Activated T-cell treated with anti-CD3 and anti-CD28 coated beads, Interleukin-2, amount 50 U/mL, for 1 hour (primary cell): ENCODE results near the gene NSF.
"Not testable (repeated sequence)": the region's sequence is repeated elsewhere in the genome, so short reads cannot be mapped to it uniquely, and the experiment has no call there.

Source experiments
- DNase-seq: peaks from one replicate; pipeline ENCODE4 v3.0.0-alpha.2; 2020

Gene NSF

GRCh38 chr17:46722662-46723285 lies 132.3 kb downstream of the NSF start:
- DNase-seq: no peak

- DNase-seq: no peak
These were observed 135.7 kb downstream of the NSF start for GRCh38 chr17:46726206-46726605.

- no peak for DNase-seq
These were observed 137.3 kb downstream of the NSF start for GRCh38 chr17:46727572-46728348.

GRCh38 chr17:46730026-46730425 lies 139.6 kb downstream of the NSF start:
- no peak for DNase-seq

- no peak for DNase-seq
These were observed 140.2 kb downstream of the NSF start for GRCh38 chr17:46730679-46731078.

GRCh38 chr17:46732160-46732559 lies 141.7 kb downstream of the NSF start:
- no peak for DNase-seq

GRCh38 chr17:46732754-46733398 lies 142.4 kb downstream of the NSF start:
- DNase-seq: no peak

GRCh38 chr17:46733837-46734475 lies 143.5 kb downstream of the NSF start:
- DNase-seq: no peak

GRCh38 chr17:46736100-46736499 lies 145.6 kb downstream of the NSF start:
- no peak for DNase-seq

- no peak for DNase-seq
These were observed 146.9 kb downstream of the NSF start for GRCh38 chr17:46737326-46737725.

GRCh38 chr17:46738544-46738943 lies 148.1 kb downstream of the NSF start:
- DNase-seq: no peak

GRCh38 chr17:46739982-46740381 lies 149.5 kb downstream of the NSF start:
- no peak for DNase-seq

- DNase-seq: no peak
These were observed 150.8 kb downstream of the NSF start for GRCh38 chr17:46741122-46741730.

- DNase-seq: no peak
These were observed 152.2 kb downstream of the NSF start for GRCh38 chr17:46742565-46743270.

GRCh38 chr17:46744441-46744840 lies 154.0 kb downstream of the NSF start:
- no peak for DNase-seq

GRCh38 chr17:46745376-46745775 lies 154.9 kb downstream of the NSF start:
- DNase-seq: no peak

- DNase-seq: no peak
These were observed 161.0 kb downstream of the NSF start for GRCh38 chr17:46751425-46751824.

- no peak for DNase-seq
These were observed 163.3 kb downstream of the NSF start for GRCh38 chr17:46753776-46754175.

- DNase-seq: no peak
These were observed 165.7 kb downstream of the NSF start for GRCh38 chr17:46756081-46756735.

GRCh38 chr17:46756861-46757260 lies 166.4 kb downstream of the NSF start:
- no peak for DNase-seq

- not testable (repeated sequence) for DNase-seq
These were observed 167.1 kb downstream of the NSF start for GRCh38 chr17:46757588-46757987.

GRCh38 chr17:46758614-46759013 lies 168.1 kb downstream of the NSF start:
- no peak for DNase-seq
